A549 (cell line): ENCODE results near the gene RASA4B. TPM values are rescaled to one million over a fixed set of nuclear protein-coding genes. Genes with fewer than 3 reads are reported as not detected.
A peak's percentile ranks its signal among the peaks of the same experiment; 100 is the strongest.

Source experiments
- BHLHE40 ChIP-seq: IDR thresholded peaks from 2 replicates; pipeline ENCODE4 v1.6.1; 2012; ENCODE audit warnings: low read depth, low read length, inconsistent platforms
- CBX2 ChIP-seq: fragments of 200-600 bp; sonication (generic); IDR thresholded peaks from 2 replicates; pipeline ENCODE4 v1.6.1; 2016; ENCODE audit warnings: low read depth, mild to moderate bottlenecking, borderline replicate concordance
- CBX8 ChIP-seq: fragments of 200-600 bp; sonication (generic); IDR thresholded peaks from 2 replicates; pipeline ENCODE4 v1.6.1; 2016
- CHD2 ChIP-seq: fragments of 150-350 bp; IDR thresholded peaks from 2 replicates; pipeline ENCODE4 v1.6.1; 2014; ENCODE audit warnings: low read length; ENCODE audit not compliant: partially characterized antibody
- EHF ChIP-seq: fragments of 250-450 bp; sonication (Bioruptor Pico); IDR thresholded peaks from 2 replicates; pipeline ENCODE4 v1.5.0; 2020; ENCODE audit warnings: mild to moderate bottlenecking
- EHMT2 ChIP-seq: fragments of 200-600 bp; sonication (generic); IDR thresholded peaks from 2 replicates; pipeline ENCODE4 v1.6.1; 2016; ENCODE audit warnings: antibody characterized with exemption, low read depth, mild to moderate bottlenecking, moderate library complexity
- EP300 ChIP-seq, 2 experiments: fragments of >200 bp; sonication (Bioruptor Twin); formaldehyde crosslinking; IDR thresholded peaks; 2 replicates in 1 of 2; 3 replicates in 1 of 2; pipeline ENCODE4 v1.6.1; 2016 to 2017
- ESRRA ChIP-seq: fragments of 150-350 bp; IDR thresholded peaks from 2 replicates; pipeline ENCODE4 v1.6.1; 2014; ENCODE audit warnings: mild to moderate bottlenecking, low read length, borderline replicate concordance
- FOSB ChIP-seq: fragments of 250-450 bp; sonication (Bioruptor Pico); IDR thresholded peaks from 2 replicates; pipeline ENCODE4 v1.5.0; 2020; ENCODE audit warnings: mild to moderate bottlenecking, moderate library complexity
- FOXS1 ChIP-seq: fragments of 250-450 bp; sonication (Bioruptor Pico); IDR thresholded peaks from 2 replicates; pipeline ENCODE4 v1.5.0; 2020; ENCODE audit warnings: mild to moderate bottlenecking, moderate library complexity
- GATA3 ChIP-seq: IDR thresholded peaks from 2 replicates; pipeline ENCODE4 v1.6.1; 2012; ENCODE audit warnings: borderline replicate concordance
- HDAC2 ChIP-seq: fragments of 200-600 bp; sonication (generic); IDR thresholded peaks from 2 replicates; pipeline ENCODE4 v1.6.1; 2016
- HOXB13 ChIP-seq: fragments of 250-450 bp; sonication (Bioruptor Pico); IDR thresholded peaks from 2 replicates; pipeline ENCODE4 v1.5.0; 2020; ENCODE audit warnings: low read depth, mild to moderate bottlenecking, moderate library complexity
- HOXB5 ChIP-seq: fragments of 250-450 bp; sonication (Bioruptor Pico); IDR thresholded peaks from 2 replicates; pipeline ENCODE4 v1.5.0; 2020; ENCODE audit warnings: mild to moderate bottlenecking, moderate library complexity
- JUN ChIP-seq, 2 experiments: fragments of >200 bp; sonication (Bioruptor Twin); formaldehyde crosslinking; IDR thresholded peaks; 2 replicates in 1 of 2; 3 replicates in 1 of 2; pipeline ENCODE4 v1.6.1; 2016 to 2017
- JUNB ChIP-seq: fragments of >200 bp; sonication (Bioruptor Twin); formaldehyde crosslinking; IDR thresholded peaks from 2 replicates; pipeline ENCODE4 v1.6.1; 2016
- KDM1A ChIP-seq: fragments of 200-600 bp; sonication (generic); IDR thresholded peaks from 2 replicates; pipeline ENCODE4 v1.6.1; 2016; ENCODE audit warnings: low read depth, mild to moderate bottlenecking
- MAFK ChIP-seq: fragments of 450-650 bp; IDR thresholded peaks from 2 replicates; pipeline ENCODE4 v1.6.1; 2014; ENCODE audit not compliant: partially characterized antibody
- MAZ ChIP-seq: fragments of 150-350 bp; IDR thresholded peaks from 2 replicates; pipeline ENCODE4 v1.6.1; 2014; ENCODE audit warnings: antibody characterized with exemption, low read depth, low read length, borderline replicate concordance
- MYC ChIP-seq: IDR thresholded peaks from 2 replicates; pipeline ENCODE4 v1.6.1; 2012; ENCODE audit warnings: mild to moderate bottlenecking, inconsistent platforms, low read length, improper control_type of control experiment, borderline replicate concordance
- NPAS2 ChIP-seq: fragments of 250-450 bp; sonication (Bioruptor Pico); IDR thresholded peaks from 2 replicates; pipeline ENCODE4 v1.8.0; 2022; ENCODE audit warnings: mild to moderate bottlenecking, moderate library complexity, borderline replicate concordance
- NR3C1 ChIP-seq: fragments of >200 bp; sonication (Bioruptor Twin); formaldehyde crosslinking; IDR thresholded peaks from 3 replicates; pipeline ENCODE4 v1.6.1; 2017
- PHF8 ChIP-seq: fragments of 200-600 bp; sonication (generic); IDR thresholded peaks from 2 replicates; pipeline ENCODE4 v1.6.1; 2016; ENCODE audit warnings: low read depth, mild to moderate bottlenecking, antibody characterized with exemption, moderate library complexity, borderline replicate concordance
- POLR2A ChIP-seq: IDR thresholded peaks from 2 replicates; pipeline ENCODE4 v1.6.1; 2012; ENCODE audit warnings: mild to moderate bottlenecking, low read length
- POLR2AphosphoS2 ChIP-seq: conservative IDR thresholded peaks from 2 replicates; pipeline ENCODE4 v1.6.1; 2012; ENCODE audit warnings: low read length, improper control_type of control experiment, inconsistent platforms
- RAD21 ChIP-seq, 2 experiments: fragments of >200 bp in 1 of 2; sonication (Bioruptor Twin) in 1 of 2; formaldehyde crosslinking in 1 of 2; IDR thresholded peaks in 1 of 2; conservative IDR thresholded peaks in 1 of 2; 2 replicates in 1 of 2; 3 replicates in 1 of 2; pipeline ENCODE4 v1.6.1; 2012 to 2018; ENCODE audit warnings: inconsistent platforms in 1 of 2
- RFX5 ChIP-seq: fragments of 450-650 bp; IDR thresholded peaks from 2 replicates; pipeline ENCODE4 v1.7.1; 2014; ENCODE audit warnings: antibody characterized with exemption, mild to moderate bottlenecking, moderate library complexity
- RNF2 ChIP-seq: fragments of 200-600 bp; sonication (generic); IDR thresholded peaks from 2 replicates; pipeline ENCODE4 v1.6.1; 2016; ENCODE audit warnings: low read depth, mild to moderate bottlenecking, antibody characterized with exemption, moderate library complexity, borderline replicate concordance
- TFCP2L1 ChIP-seq: fragments of 250-450 bp; sonication (Bioruptor Pico); IDR thresholded peaks from 2 replicates; pipeline ENCODE4 v1.5.0; 2021; ENCODE audit warnings: mild to moderate bottlenecking
- TP53 ChIP-seq: fragments of 250-450 bp; sonication (Bioruptor Pico); IDR thresholded peaks from 2 replicates; pipeline ENCODE4 v1.5.0; 2021; ENCODE audit warnings: mild to moderate bottlenecking, moderate library complexity
- ZFP36 ChIP-seq: fragments of 450-650 bp; IDR thresholded peaks from 2 replicates; pipeline ENCODE4 v1.6.1; 2014; ENCODE audit warnings: borderline replicate concordance; ENCODE audit not compliant: partially characterized antibody
- ZNF302 ChIP-seq: fragments of 250-450 bp; sonication (Bioruptor Pico); IDR thresholded peaks from 2 replicates; pipeline ENCODE4 v1.9.0; 2021; ENCODE audit warnings: inconsistent platforms, mild to moderate bottlenecking, moderate library complexity
- ZSCAN20 ChIP-seq: fragments of 250-450 bp; sonication (Bioruptor Pico); IDR thresholded peaks from 2 replicates; pipeline ENCODE4 v1.8.0; 2022; ENCODE audit warnings: mild to moderate bottlenecking, moderate library complexity
- polyA plus RNA-seq, 4 experiments: library from polyadenylated mRNA; depleted of rRNA in 3 of 4; stranded (reverse); fragments of >200 nt; fragmentation: RNase III in 1 of 4; extraction: RNeasy Plus Mini Kit Qiagen cat#74134 plus additional on column Dnase treatment in 1 of 4; gene quantifications; 2 replicates in 3 of 4; 3 replicates in 1 of 4; pipeline ENCODE4 v1.2.3, GENCODE V29; 2011 to 2017
- TF ChIP-seq, protein P1 (sequence below): fragments of 150-350 bp; IDR thresholded peaks from 2 replicates; pipeline ENCODE4 v1.6.1; 2014; ENCODE audit warnings: low read depth, mild to moderate bottlenecking, low read length
- TF ChIP-seq, protein P2 (sequence below): fragments of 250-450 bp; sonication (Bioruptor Pico); IDR thresholded peaks from 2 replicates; pipeline ENCODE4 v1.5.0; 2021; ENCODE audit warnings: mild to moderate bottlenecking, moderate library complexity, borderline replicate concordance
- TF ChIP-seq, protein P3 (sequence below): fragments of 250-450 bp; sonication (Bioruptor Pico); IDR thresholded peaks from 2 replicates; pipeline ENCODE4 v1.5.0; 2020; ENCODE audit warnings: low read depth, mild to moderate bottlenecking, moderate library complexity
- TF ChIP-seq, protein P4 (sequence below): fragments of >200 bp; sonication (Bioruptor Twin); formaldehyde crosslinking; IDR thresholded peaks from 2 replicates; pipeline ENCODE4 v1.6.1; 2016
- TF ChIP-seq, protein P5 (sequence below): fragments of 450-650 bp; IDR thresholded peaks from 2 replicates; pipeline ENCODE4 v1.6.1; 2014; ENCODE audit warnings: antibody characterized with exemption
- TF ChIP-seq, protein P6 (sequence below): IDR thresholded peaks from 2 replicates; pipeline ENCODE4 v1.6.1; 2012
- TF ChIP-seq, protein P7 (sequence below): IDR thresholded peaks from 2 replicates; pipeline ENCODE4 v1.6.1; 2012

The RASA4B gene
- polyA plus RNA-seq, 2 of the 4 experiments (the other 2 are of a cell fraction): 0.83 to 1.4 TPM

DNA sequence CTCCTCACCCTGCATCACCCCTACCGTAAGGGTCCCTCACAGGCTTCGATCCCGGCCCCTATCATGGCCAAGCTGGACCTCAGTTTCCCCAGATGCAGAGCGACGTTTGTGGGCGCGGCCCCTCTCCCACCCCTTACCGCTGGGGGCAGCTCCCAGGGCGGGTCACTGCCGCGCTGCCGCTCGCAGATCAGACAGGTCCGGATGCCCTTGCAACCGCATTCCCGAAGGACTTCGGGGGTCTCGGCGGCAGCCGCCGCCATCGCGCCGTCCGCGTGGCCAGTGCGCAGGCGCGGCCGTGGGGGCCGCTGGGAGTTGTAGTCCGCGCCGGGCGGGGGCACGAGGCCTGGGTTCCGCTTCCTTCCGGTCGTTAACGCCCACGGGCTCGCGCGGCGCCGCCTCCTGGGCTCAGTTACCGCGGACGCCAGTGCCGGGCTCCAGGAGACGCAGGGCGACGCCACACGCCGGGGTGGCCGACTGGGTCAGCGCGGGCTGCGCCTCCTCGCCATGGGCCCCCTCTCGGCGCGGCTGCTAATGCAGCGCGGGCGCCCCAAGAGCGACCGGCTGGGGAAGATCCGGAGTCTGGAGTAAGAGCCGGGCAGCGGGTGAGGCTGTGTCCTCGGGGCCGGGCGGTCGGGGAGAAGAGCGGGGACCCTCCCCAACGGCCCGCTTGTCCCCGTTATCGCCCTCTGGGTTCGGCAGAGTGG is 52.8 kb downstream of the RASA4B start, which contains the start of the genes ALKBH4 and LRWD1 (continued):
- TF ChIP-seq POLR2AphosphoS2 (no peak), TP53 (CRISPR knock-in tag) (no peak), NPAS2 (CRISPR knock-in tag) (no peak), MAFK (no peak), ZFP36 (no peak), CBX2 (no peak), ESRRA (no peak), PHF8 (peak; percentile 46; the same call in 1 of the 2 replicates), MAZ (no peak), MYC (peak; percentile 83), KDM1A (no peak), JUN (IDR thresholded peaks at IDR 0.05) (peak; percentile 70 to 78; a peak in 4 of 5 replicates), HOXB13 (no peak), ZSCAN20 (no peak), TFCP2L1 (CRISPR knock-in tag) (no peak), JUNB (no peak), POLR2A (peak; percentile 88), CHD2 (no peak), GATA3 (no peak), EHF (CRISPR knock-in tag) (no peak), NR3C1 (no peak), EP300 (IDR thresholded peaks at IDR 0.05) (no peak), RFX5 (no peak), BHLHE40 (no peak), ZNF302 (no peak), HOXB5 (CRISPR knock-in tag) (no peak), FOXS1 (CRISPR knock-in tag) (no peak), RNF2 (no peak), HDAC2 (no peak), RAD21 (conservative IDR thresholded peaks at IDR 0.05 in 1 of 2, IDR thresholded peaks at IDR 0.05 in 1 of 2) (0 out of 5 replicates have a peak, but pooled peaks of 1 of the 2 experiments have one; percentile 19), FOSB (no peak), CBX8 (no peak), EHMT2 (no peak)
- TF ChIP-seq, protein P1, sequence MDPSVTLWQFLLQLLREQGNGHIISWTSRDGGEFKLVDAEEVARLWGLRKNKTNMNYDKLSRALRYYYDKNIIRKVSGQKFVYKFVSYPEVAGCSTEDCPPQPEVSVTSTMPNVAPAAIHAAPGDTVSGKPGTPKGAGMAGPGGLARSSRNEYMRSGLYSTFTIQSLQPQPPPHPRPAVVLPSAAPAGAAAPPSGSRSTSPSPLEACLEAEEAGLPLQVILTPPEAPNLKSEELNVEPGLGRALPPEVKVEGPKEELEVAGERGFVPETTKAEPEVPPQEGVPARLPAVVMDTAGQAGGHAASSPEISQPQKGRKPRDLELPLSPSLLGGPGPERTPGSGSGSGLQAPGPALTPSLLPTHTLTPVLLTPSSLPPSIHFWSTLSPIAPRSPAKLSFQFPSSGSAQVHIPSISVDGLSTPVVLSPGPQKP: no peak
- TF ChIP-seq, protein P2, sequence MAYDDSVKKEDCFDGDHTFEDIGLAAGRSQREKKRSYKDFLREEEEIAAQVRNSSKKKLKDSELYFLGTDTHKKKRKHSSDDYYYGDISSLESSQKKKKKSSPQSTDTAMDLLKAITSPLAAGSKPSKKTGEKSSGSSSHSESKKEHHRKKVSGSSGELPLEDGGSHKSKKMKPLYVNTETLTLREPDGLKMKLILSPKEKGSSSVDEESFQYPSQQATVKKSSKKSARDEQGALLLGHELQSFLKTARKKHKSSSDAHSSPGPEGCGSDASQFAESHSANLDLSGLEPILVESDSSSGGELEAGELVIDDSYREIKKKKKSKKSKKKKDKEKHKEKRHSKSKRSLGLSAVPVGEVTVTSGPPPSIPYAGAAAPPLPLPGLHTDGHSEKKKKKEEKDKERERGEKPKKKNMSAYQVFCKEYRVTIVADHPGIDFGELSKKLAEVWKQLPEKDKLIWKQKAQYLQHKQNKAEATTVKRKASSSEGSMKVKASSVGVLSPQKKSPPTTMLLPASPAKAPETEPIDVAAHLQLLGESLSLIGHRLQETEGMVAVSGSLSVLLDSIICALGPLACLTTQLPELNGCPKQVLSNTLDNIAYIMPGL (CRISPR knock-in tag): no peak
- TF ChIP-seq, protein P3, sequence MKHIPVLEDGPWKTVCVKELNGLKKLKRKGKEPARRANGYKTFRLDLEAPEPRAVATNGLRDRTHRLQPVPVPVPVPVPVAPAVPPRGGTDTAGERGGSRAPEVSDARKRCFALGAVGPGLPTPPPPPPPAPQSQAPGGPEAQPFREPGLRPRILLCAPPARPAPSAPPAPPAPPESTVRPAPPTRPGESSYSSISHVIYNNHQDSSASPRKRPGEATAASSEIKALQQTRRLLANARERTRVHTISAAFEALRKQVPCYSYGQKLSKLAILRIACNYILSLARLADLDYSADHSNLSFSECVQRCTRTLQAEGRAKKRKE (CRISPR knock-in tag): no peak
- TF ChIP-seq, protein P4, sequence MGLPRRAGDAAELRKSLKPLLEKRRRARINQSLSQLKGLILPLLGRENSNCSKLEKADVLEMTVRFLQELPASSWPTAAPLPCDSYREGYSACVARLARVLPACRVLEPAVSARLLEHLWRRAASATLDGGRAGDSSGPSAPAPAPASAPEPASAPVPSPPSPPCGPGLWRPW: no peak
- TF ChIP-seq, protein P5, sequence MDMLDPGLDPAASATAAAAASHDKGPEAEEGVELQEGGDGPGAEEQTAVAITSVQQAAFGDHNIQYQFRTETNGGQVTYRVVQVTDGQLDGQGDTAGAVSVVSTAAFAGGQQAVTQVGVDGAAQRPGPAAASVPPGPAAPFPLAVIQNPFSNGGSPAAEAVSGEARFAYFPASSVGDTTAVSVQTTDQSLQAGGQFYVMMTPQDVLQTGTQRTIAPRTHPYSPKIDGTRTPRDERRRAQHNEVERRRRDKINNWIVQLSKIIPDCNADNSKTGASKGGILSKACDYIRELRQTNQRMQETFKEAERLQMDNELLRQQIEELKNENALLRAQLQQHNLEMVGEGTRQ: no peak
- TF ChIP-seq, protein P6, sequence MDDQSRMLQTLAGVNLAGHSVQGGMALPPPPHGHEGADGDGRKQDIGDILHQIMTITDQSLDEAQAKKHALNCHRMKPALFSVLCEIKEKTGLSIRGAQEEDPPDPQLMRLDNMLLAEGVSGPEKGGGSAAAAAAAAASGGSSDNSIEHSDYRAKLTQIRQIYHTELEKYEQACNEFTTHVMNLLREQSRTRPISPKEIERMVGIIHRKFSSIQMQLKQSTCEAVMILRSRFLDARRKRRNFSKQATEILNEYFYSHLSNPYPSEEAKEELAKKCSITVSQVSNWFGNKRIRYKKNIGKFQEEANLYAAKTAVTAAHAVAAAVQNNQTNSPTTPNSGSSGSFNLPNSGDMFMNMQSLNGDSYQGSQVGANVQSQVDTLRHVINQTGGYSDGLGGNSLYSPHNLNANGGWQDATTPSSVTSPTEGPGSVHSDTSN: no peak
- TF ChIP-seq, protein P7, sequence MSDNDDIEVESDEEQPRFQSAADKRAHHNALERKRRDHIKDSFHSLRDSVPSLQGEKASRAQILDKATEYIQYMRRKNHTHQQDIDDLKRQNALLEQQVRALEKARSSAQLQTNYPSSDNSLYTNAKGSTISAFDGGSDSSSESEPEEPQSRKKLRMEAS: peak; percentile 91
